ENCODE measurements around the gene PAPPA.

Gene PAPPA

GRCh38 chr9:116271991-116272390, 118.4 kb downstream of the PAPPA start:
- H3K4me1 ChIP-seq (ENCODE audit: insufficient read depth, low read length, poor library complexity, severe bottlenecking): no peaks in the 10 kb centered on the region
- no peak for TF ChIP-seq CTCF (conservative IDR thresholded peaks at IDR 0.05; ENCODE audit: low read length)
- TF ChIP-seq EZH2phosphoT487 (IDR thresholded peaks at IDR 0.05; ENCODE audit: borderline replicate concordance): no peak
- no peaks in the 10 kb centered on the region for H3K9me2 ChIP-seq (replicated peaks; ENCODE audit: low read depth, low read length)
- no peaks in the 10 kb centered on the region for H3K27me3 ChIP-seq (ENCODE audit: insufficient read depth, low read length, poor library complexity, severe bottlenecking)
- no peak overlapping the region for H3K4me3 ChIP-seq (ENCODE audit: low read length, poor library complexity, severe bottlenecking)
- no peaks in the 10 kb centered on the region for H3K79me2 ChIP-seq (ENCODE audit: insufficient read depth, low read length)
- H3F3A ChIP-seq (ENCODE audit: low read depth): no peaks in the 10 kb centered on the region
- H3K4me2 ChIP-seq (ENCODE audit: low read depth, low read length, poor library complexity, severe bottlenecking): no peak overlapping the region
- no peak overlapping the region for H2AFZ ChIP-seq (ENCODE audit: low read length)
- H3K9me3 ChIP-seq (ENCODE audit: insufficient read depth, low read depth, low read length): no peaks in the 10 kb centered on the region
- no peaks in the 10 kb centered on the region for H4K20me1 ChIP-seq (ENCODE audit: insufficient read depth, low read length, poor library complexity, severe bottlenecking)
- H3K36me3 ChIP-seq (ENCODE audit: insufficient read depth, low read length): no peaks in the 10 kb centered on the region
- no peak overlapping the region for H3K9ac ChIP-seq (ENCODE audit: low read depth, low read length, poor library complexity, severe bottlenecking)

GRCh38 chr9:116274293-116274692, 120.7 kb downstream of the PAPPA start:
- Histone ChIP-seq H3K36me3 (ENCODE audit: insufficient read depth, low read length) (no peaks in the 10 kb centered on the region), H3K9ac (ENCODE audit: low read depth, low read length, poor library complexity, severe bottlenecking) (no peak overlapping the region), H3K4me2 (ENCODE audit: low read depth, low read length, poor library complexity, severe bottlenecking) (no peak overlapping the region), H3K9me2 (replicated peaks; ENCODE audit: low read depth, low read length) (no peaks in the 10 kb centered on the region), H3K4me1 (ENCODE audit: insufficient read depth, low read length, poor library complexity, severe bottlenecking) (no peaks in the 10 kb centered on the region), H3K4me3 (ENCODE audit: low read length, poor library complexity, severe bottlenecking) (no peak overlapping the region), H3K9me3 (ENCODE audit: insufficient read depth, low read depth, low read length) (no peaks in the 10 kb centered on the region), H4K20me1 (ENCODE audit: insufficient read depth, low read length, poor library complexity, severe bottlenecking) (no peaks in the 10 kb centered on the region), H3K27me3 (ENCODE audit: insufficient read depth, low read length, poor library complexity, severe bottlenecking) (no peaks in the 10 kb centered on the region), H3F3A (ENCODE audit: low read depth) (no peaks in the 10 kb centered on the region), H3K79me2 (ENCODE audit: insufficient read depth, low read length) (no peaks in the 10 kb centered on the region), H2AFZ (ENCODE audit: low read length) (no peak overlapping the region)
- TF ChIP-seq EZH2phosphoT487 (IDR thresholded peaks at IDR 0.05; ENCODE audit: borderline replicate concordance) (no peak), CTCF (conservative IDR thresholded peaks at IDR 0.05; ENCODE audit: low read length) (no peak)

- no peak overlapping the region for H3K4me3 ChIP-seq (ENCODE audit: low read length, poor library complexity, severe bottlenecking)
- H3K9me2 ChIP-seq (replicated peaks; ENCODE audit: low read depth, low read length): no peaks in the 10 kb centered on the region
- H2AFZ ChIP-seq (ENCODE audit: low read length): no peak overlapping the region
- no peak overlapping the region for H3K4me2 ChIP-seq (ENCODE audit: low read depth, low read length, poor library complexity, severe bottlenecking)
- H3K9me3 ChIP-seq (ENCODE audit: insufficient read depth, low read depth, low read length): no peaks in the 10 kb centered on the region
- no peaks in the 10 kb centered on the region for H4K20me1 ChIP-seq (ENCODE audit: insufficient read depth, low read length, poor library complexity, severe bottlenecking)
- H3K79me2 ChIP-seq (ENCODE audit: insufficient read depth, low read length): no peaks in the 10 kb centered on the region
- no peaks in the 10 kb centered on the region for H3K27me3 ChIP-seq (ENCODE audit: insufficient read depth, low read length, poor library complexity, severe bottlenecking)
- no peaks in the 10 kb centered on the region for H3K36me3 ChIP-seq (ENCODE audit: insufficient read depth, low read length)
- TF ChIP-seq EZH2phosphoT487 (IDR thresholded peaks at IDR 0.05; ENCODE audit: borderline replicate concordance) (no peak), CTCF (conservative IDR thresholded peaks at IDR 0.05; ENCODE audit: low read length) (no peak)
- no peaks in the 10 kb centered on the region for H3F3A ChIP-seq (ENCODE audit: low read depth)
- no peak overlapping the region for H3K9ac ChIP-seq (ENCODE audit: low read depth, low read length, poor library complexity, severe bottlenecking)
- no peaks in the 10 kb centered on the region for H3K4me1 ChIP-seq (ENCODE audit: insufficient read depth, low read length, poor library complexity, severe bottlenecking)
Measured at GRCh38 chr9:116275418-116276195, 122.0 kb downstream of the PAPPA start.
